Right renal cortex interstitium (tissue), 3 donors: Measurements from ENCODE around the gene OCA2. TPM values are rescaled to one million over a fixed set of nuclear protein-coding genes. Genes with fewer than 3 reads are reported as not detected.

Source experiments
- DNase-seq, 3 donors: peaks; one replicate each; pipeline ENCODE4 v3.0.0-alpha.2; 2013; ENCODE audit warnings: low read depth in 3 of 3, low spot score in 2 of 3
- polyA plus RNA-seq, 3 donors: library from polyadenylated mRNA; unstranded; fragments of 120-200 nt; gene quantifications; one replicate each; pipeline ENCODE4 v1.2.1, GENCODE V29; 2013; ENCODE audit not compliant: insufficient read length in 3 of 3

The OCA2 gene
- polyA plus RNA-seq, 3 donors, result 6.1 to 10.8 (median 8.7) TPM

GRCh38 chr15:27828746-27829145 lies 270.4 kb downstream of the OCA2 start:
- DNase-seq, result no peak

GRCh38 chr15:27826902-27827714 lies 272.0 kb downstream of the OCA2 start:
- DNase-seq, result no peak

GRCh38 chr15:27826411-27826810 lies 272.7 kb downstream of the OCA2 start:
- no peak for DNase-seq

- DNase-seq, result no peak
These were observed 274.2 kb downstream of the OCA2 start for GRCh38 chr15:27824841-27825422.

- no peak for DNase-seq
These were observed 277.8 kb downstream of the OCA2 start for GRCh38 chr15:27821273-27821672.

GRCh38 chr15:27820722-27821121 lies 278.4 kb downstream of the OCA2 start:
- no peak for DNase-seq

- DNase-seq, result no peak
These were observed 278.9 kb downstream of the OCA2 start for GRCh38 chr15:27820232-27820631.

- no peak for DNase-seq
These were observed 281.9 kb downstream of the OCA2 start for GRCh38 chr15:27817258-27817657.

GRCh38 chr15:27816790-27817189 lies 282.3 kb downstream of the OCA2 start:
- no peak for DNase-seq

GRCh38 chr15:27815035-27815434 lies 284.1 kb downstream of the OCA2 start:
- no peak for DNase-seq

GRCh38 chr15:27813139-27813538 lies 286.0 kb downstream of the OCA2 start:
- DNase-seq, result no peak

- no peak for DNase-seq
These were observed 290.9 kb downstream of the OCA2 start for GRCh38 chr15:27808182-27808581.

GRCh38 chr15:27807335-27807734 lies 291.8 kb downstream of the OCA2 start:
- no peak for DNase-seq

GRCh38 chr15:27806396-27806795 lies 292.7 kb downstream of the OCA2 start:
- DNase-seq, result no peak

GRCh38 chr15:27805261-27806220 lies 293.6 kb downstream of the OCA2 start:
- no peak for DNase-seq

- no peak for DNase-seq
These were observed 294.4 kb downstream of the OCA2 start for GRCh38 chr15:27804569-27805260.

- no peak for DNase-seq
These were observed 300.3 kb downstream of the OCA2 start for GRCh38 chr15:27798807-27799206.

GRCh38 chr15:27797765-27798164 lies 301.4 kb downstream of the OCA2 start:
- no peak for DNase-seq

- DNase-seq, result no peak
These were observed 302.5 kb downstream of the OCA2 start for GRCh38 chr15:27796405-27797320.
